Activated T-helper 2 cell treated with anti-CD3 and anti-CD28 coated beads, Interferon-gamma antibody, Interleukin-2, Interleukin-4, amounts not matched to agents 10 μg/mL and 5 μg/mL and 100 μg/mL, durations not matched to agents 14 hours and 24 hours and 36 hours (primary cell): ENCODE results near the gene ACKR1. TPM values are rescaled to one million over a fixed set of nuclear protein-coding genes. Genes with fewer than 3 reads are reported as not detected.

Source experiments
- DNase-seq: peaks from one replicate; pipeline ENCODE4 v3.0.0; 2021; ENCODE audit warnings: low spot score
- H3K27ac Mint-ChIP-seq: one replicate; pipeline ENCODE4 v1.8.0; 2021; ENCODE audit warnings: mixed read lengths
- H3K27me3 Mint-ChIP-seq: one replicate; pipeline ENCODE4 v1.8.0; 2021; ENCODE audit warnings: low read depth, mixed read lengths
- H3K36me3 Mint-ChIP-seq: one replicate; pipeline ENCODE4 v1.8.0; 2021; ENCODE audit warnings: low read depth, mixed read lengths
- H3K4me1 Mint-ChIP-seq: one replicate; pipeline ENCODE4 v1.8.0; 2021; ENCODE audit warnings: low read depth, mixed read lengths
- H3K4me3 Mint-ChIP-seq: one replicate; pipeline ENCODE4 v1.8.0; 2021; ENCODE audit warnings: low read depth, mild to moderate bottlenecking, moderate library complexity, mixed read lengths
- H3K9me3 Mint-ChIP-seq: one replicate; pipeline ENCODE4 v1.8.0; 2021; ENCODE audit warnings: mixed read lengths
- intact Hi-C: fragments of 100-400 bp; cut with micrococcal nuclease; formaldehyde crosslinking; loops from one replicate; pipeline ENCODE4 v1.15.1; 2023
- total RNA-seq: library from RNA; stranded (reverse); gene quantifications from 2 replicates; pipeline ENCODE4 v1.2.3, GENCODE V29; 2022

ACKR1 gene
- total RNA-seq, 1 donor from 2014 or later: not detected

DNA sequence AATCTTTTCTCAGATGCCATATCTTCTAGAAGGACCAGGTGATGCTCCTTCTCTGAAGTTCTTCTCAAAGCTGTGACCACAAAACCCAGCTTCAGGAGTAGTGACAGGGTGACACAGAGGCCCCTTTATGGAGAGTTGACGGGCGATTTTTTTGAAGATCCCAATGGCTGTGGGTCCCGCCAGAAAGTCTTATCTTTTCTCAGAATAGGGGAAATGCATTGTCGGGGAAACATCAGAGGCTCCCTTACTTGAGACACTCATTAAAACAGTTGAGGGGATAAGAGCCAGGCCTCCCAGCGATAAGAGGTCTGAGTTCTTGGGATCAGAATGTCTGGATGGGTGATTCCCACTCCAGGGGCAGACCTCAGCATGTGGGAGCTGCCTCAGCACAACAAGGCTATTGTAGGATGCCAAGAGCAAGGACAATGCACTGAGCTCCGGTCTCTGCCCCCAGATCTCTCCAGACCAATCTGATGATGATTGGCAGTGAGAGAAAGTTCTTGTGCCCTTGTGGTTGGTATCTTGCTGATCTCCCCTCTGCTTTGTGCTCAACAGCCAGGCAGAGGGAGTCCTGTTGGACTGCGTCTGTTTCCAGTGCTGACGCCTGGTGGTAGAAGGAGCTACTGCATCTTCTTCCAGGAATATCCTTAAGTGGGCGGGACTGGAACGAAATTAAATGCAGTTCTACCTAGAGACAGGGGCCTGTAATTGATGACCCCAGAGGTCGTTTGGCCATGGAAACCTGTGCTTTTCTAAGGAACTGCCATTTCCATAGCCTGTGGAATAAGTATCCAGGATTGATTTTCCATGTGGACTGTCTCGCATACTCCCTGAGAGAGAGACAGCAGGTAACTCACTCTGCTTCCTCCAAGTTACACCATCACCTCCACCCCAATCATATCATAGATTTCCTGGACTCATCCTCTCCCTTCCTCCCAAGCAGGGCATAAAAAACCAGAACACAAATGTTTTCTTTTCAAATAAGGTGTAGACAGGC, 6.8 kb upstream of the ACKR1 start:
- peaks cover 24% of the 10 kb centered on the region for H3K27me3 Mint-ChIP-seq
- intact Hi-C loops: loop anchor here (5.0 kb wide), 1 partner anchor 36 kb away; no protein-coding TSS in a partner anchor
- H3K4me1 Mint-ChIP-seq: no peaks in the 10 kb centered on the region
- H3K9me3 Mint-ChIP-seq: no peaks in the 10 kb centered on the region
- H3K4me3 Mint-ChIP-seq: no peak overlapping the region
- no peak overlapping the region for H3K27ac Mint-ChIP-seq
- DNase-seq: peak; percentile 28
- H3K36me3 Mint-ChIP-seq: no peaks in the 10 kb centered on the region

DNA sequence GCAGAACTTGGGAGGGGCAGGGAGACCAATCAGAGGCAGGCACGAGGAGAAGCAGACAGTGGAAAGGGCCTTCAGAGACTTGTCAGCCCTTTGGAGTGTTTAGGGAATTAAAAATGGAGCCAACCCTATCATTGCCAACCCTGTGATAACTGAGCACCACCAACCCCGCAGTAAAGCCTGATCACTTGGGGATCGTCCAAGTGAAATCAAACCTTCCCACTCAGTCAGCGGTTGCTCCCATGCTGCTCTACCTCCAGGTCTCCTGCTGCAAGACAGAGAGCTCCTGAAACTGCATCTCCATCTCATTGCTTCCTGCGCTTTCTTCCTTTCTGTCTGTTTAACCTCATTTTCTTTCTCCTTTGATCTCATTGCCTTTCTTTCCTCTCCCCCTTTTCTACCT, 4.8 kb upstream of the ACKR1 start:
- DNase-seq: no peak
- no peaks in the 10 kb centered on the region for H3K36me3 Mint-ChIP-seq
- H3K27me3 Mint-ChIP-seq: peaks cover 22% of the 10 kb centered on the region
- no peaks in the 10 kb centered on the region for H3K9me3 Mint-ChIP-seq
- intact Hi-C loops: loop anchor here (5.0 kb wide), 1 partner anchor 38 kb away; no protein-coding TSS in a partner anchor
- H3K4me3 Mint-ChIP-seq: no peak overlapping the region
- H3K27ac Mint-ChIP-seq: no peak overlapping the region
- H3K4me1 Mint-ChIP-seq: no peaks in the 10 kb centered on the region

DNA sequence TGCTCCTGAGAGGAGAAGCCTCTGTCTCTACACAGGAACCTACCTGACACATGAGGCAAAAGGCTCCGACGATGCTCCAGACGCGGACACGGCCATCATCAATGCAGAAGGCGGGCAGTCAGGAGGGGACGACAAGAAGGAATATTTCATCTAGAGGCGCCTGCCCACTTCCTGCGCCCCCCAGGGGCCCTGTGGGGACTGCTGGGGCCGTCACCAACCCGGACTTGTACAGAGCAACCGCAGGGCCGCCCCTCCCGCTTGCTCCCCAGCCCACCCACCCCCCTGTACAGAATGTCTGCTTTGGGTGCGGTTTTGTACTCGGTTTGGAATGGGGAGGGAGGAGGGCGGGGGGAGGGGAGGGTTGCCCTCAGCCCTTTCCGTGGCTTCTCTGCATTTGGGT, 3.9 kb upstream of the ACKR1 start:
- H3K27me3 Mint-ChIP-seq: peaks cover 22% of the 10 kb centered on the region
- DNase-seq: no peak
- no peak overlapping the region for H3K4me3 Mint-ChIP-seq
- H3K9me3 Mint-ChIP-seq: no peaks in the 10 kb centered on the region
- H3K4me1 Mint-ChIP-seq: no peaks in the 10 kb centered on the region
- H3K27ac Mint-ChIP-seq: no peak overlapping the region
- intact Hi-C loops: no loop called here
- H3K36me3 Mint-ChIP-seq: no peaks in the 10 kb centered on the region

DNA sequence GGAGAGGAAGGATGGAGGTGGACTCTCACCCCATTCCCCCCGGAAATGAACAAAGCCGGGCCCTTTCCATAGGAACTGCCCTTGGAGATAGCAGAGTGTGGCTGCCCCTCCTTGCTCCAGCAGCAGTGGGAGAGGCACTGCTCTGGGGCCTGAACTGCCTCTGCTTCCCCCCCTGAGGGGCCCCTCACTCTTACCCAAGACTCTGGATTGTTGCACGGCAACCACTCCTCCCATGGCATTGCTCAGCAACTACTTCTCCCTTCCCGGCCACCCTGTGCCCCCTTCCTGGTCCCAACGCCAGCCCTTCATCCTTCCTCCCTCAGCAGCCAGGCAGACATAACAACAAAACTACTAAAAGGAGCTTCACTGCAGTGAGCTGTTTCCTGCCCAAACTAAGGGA, 3.0 kb upstream of the ACKR1 start:
- no peak overlapping the region for H3K4me3 Mint-ChIP-seq
- no peaks in the 10 kb centered on the region for H3K36me3 Mint-ChIP-seq
- intact Hi-C loops: no loop called here
- no peaks in the 10 kb centered on the region for H3K9me3 Mint-ChIP-seq
- no peaks in the 10 kb centered on the region for H3K4me1 Mint-ChIP-seq
- no peak for DNase-seq
- H3K27me3 Mint-ChIP-seq: peaks cover 25% of the 10 kb centered on the region
- H3K27ac Mint-ChIP-seq: no peak overlapping the region

DNA sequence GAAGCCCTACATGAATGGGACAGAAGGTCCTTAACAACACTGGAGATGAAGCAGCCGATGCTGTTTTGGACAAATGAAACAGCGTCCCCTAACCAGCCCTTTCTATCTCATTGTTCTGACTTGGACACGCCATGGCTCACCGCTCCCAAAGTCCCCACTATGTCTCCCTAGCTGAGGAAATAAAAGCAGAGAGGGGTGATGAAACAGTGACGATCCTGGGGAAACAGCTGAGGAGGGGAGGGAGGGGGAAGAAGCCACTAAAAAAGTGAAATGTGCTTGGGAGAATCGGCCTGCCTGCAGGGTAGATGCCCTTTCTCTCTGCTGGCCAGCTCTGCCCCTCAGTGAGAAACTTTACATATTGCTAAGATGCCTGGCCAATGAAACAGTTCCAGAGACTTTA, 1.1 kb upstream of the ACKR1 start:
- Mint-ChIP-seq H3K27me3 (peaks cover 35% of the 10 kb centered on the region), H3K4me3 (no peak overlapping the region)

DNA sequence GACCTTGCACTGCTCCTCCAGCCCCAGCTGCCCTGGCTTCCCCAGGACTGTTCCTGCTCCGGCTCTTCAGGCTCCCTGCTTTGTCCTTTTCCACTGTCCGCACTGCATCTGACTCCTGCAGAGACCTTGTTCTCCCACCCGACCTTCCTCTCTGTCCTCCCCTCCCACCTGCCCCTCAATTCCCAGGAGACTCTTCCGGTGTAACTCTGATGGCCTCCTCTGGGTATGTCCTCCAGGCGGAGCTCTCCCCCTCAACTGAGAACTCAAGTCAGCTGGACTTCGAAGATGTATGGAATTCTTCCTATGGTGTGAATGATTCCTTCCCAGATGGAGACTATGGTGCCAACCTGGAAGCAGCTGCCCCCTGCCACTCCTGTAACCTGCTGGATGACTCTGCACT, 550 bp downstream of the ACKR1 start:
- DNase-seq: no peak
- H3K4me3 Mint-ChIP-seq: no peak overlapping the region
- H3K27me3 Mint-ChIP-seq: peaks cover 32% of the 10 kb centered on the region
- intact Hi-C loops: no loop called here
- no peaks in the 10 kb centered on the region for H3K9me3 Mint-ChIP-seq
- no peak overlapping the region for H3K27ac Mint-ChIP-seq
- no peaks in the 10 kb centered on the region for H3K36me3 Mint-ChIP-seq
- H3K4me1 Mint-ChIP-seq: peaks cover 2% of the 10 kb centered on the region

More for the DNA sequence above, 1.1 kb upstream of the ACKR1 start:
- intact Hi-C loops: no loop called here
- DNase-seq: no peak
- no peaks in the 10 kb centered on the region for H3K9me3 Mint-ChIP-seq
- H3K4me1 Mint-ChIP-seq: peaks cover 2% of the 10 kb centered on the region
- H3K27ac Mint-ChIP-seq: no peak overlapping the region
- no peaks in the 10 kb centered on the region for H3K36me3 Mint-ChIP-seq

DNA sequence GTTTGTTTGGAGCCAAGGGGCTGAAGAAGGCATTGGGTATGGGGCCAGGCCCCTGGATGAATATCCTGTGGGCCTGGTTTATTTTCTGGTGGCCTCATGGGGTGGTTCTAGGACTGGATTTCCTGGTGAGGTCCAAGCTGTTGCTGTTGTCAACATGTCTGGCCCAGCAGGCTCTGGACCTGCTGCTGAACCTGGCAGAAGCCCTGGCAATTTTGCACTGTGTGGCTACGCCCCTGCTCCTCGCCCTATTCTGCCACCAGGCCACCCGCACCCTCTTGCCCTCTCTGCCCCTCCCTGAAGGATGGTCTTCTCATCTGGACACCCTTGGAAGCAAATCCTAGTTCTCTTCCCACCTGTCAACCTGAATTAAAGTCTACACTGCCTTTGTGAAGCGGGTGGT, 1.4 kb downstream of the ACKR1 start:
- H3K27ac Mint-ChIP-seq: no peak overlapping the region
- intact Hi-C loops: no loop called here
- no peak for DNase-seq
- peaks cover 2% of the 10 kb centered on the region for H3K4me1 Mint-ChIP-seq
- H3K27me3 Mint-ChIP-seq: peaks cover 27% of the 10 kb centered on the region
- H3K36me3 Mint-ChIP-seq: no peaks in the 10 kb centered on the region
- no peaks in the 10 kb centered on the region for H3K9me3 Mint-ChIP-seq
- H3K4me3 Mint-ChIP-seq: no peak overlapping the region

DNA sequence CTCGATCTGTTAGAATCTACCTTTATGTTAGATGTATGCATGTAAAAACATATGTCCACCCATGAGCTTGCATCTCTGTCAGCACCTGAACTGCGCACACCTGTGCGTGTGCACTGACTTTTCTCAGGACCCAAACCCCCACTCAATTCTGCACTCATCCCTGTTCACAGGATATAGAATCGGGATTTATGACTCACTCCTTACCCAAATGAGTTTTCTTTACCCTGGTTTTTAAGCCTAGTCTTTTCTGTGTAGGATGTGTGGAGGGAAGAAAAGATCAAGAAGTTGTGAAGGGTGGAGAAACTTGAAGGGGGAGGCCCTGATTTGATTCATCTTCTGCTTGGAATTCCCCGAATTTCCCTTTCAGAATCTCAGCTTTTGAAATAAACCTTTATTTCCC, 2.4 kb downstream of the ACKR1 start:
- H3K27ac Mint-ChIP-seq: no peak overlapping the region
- H3K4me1 Mint-ChIP-seq: peaks cover 2% of the 10 kb centered on the region
- peaks cover 22% of the 10 kb centered on the region for H3K27me3 Mint-ChIP-seq
- H3K9me3 Mint-ChIP-seq: no peaks in the 10 kb centered on the region
- intact Hi-C loops: no loop called here
- no peak for DNase-seq
- no peaks in the 10 kb centered on the region for H3K36me3 Mint-ChIP-seq
- no peak overlapping the region for H3K4me3 Mint-ChIP-seq

DNA sequence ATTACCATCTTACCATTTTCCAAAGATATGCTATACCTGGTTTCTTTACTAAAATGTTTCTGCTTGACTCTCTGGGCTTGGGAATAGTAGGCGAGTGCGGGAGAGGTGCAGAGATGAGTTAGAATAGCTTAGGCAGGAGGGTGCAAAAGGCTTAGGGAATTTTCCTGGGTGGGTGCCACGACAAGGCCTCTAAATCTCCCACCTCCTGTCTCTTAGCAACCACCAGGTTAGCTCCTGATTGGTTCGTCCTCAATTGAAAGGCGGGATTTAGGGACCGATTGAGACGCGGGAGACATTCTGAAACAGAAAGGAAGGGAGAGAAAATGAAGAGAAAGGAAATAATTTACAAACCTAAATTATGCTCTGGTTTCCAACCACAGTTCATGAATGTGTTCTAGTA, 3.1 kb downstream of the ACKR1 start:
- no peak for DNase-seq
- H3K27ac Mint-ChIP-seq: no peak overlapping the region
- peaks cover 2% of the 10 kb centered on the region for H3K4me1 Mint-ChIP-seq
- no peaks in the 10 kb centered on the region for H3K9me3 Mint-ChIP-seq
- H3K4me3 Mint-ChIP-seq: no peak overlapping the region
- intact Hi-C loops: no loop called here
- H3K36me3 Mint-ChIP-seq: no peaks in the 10 kb centered on the region
- peaks cover 22% of the 10 kb centered on the region for H3K27me3 Mint-ChIP-seq

DNA sequence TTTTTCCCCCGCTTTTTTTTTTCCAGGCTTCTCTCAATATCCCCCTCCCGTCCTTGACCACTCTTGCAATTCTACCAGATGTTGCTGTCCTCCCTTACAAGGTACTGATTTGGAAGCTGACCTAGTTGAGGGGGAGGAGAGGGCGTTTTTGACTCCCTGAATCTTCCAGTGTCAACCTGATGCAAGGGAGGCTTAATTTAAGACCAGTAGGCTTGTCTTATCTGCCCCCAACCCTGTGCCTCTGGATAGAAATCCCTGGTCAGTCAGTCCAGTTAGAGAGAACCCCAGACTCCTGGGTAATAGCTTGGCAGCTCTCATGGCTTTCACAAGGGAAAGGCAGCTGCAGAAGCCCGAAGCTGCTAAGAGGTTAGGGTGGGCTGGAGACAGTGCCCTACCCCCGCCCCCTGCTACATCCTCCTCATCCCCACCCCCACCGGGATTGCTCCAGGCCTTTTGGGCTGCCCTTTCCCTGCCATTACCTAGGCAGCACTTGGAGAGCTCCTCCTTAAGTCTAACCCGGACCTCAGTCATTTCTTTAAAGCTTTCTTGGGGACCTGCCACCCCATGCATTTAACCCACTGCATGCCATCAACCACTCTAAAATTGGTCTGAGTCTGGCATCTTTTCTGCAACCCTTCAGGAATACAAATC, 3.6 kb downstream of the ACKR1 start:
- intact Hi-C loops: no loop called here
- H3K27me3 Mint-ChIP-seq: peaks cover 24% of the 10 kb centered on the region
- H3K36me3 Mint-ChIP-seq: no peaks in the 10 kb centered on the region

DNA sequence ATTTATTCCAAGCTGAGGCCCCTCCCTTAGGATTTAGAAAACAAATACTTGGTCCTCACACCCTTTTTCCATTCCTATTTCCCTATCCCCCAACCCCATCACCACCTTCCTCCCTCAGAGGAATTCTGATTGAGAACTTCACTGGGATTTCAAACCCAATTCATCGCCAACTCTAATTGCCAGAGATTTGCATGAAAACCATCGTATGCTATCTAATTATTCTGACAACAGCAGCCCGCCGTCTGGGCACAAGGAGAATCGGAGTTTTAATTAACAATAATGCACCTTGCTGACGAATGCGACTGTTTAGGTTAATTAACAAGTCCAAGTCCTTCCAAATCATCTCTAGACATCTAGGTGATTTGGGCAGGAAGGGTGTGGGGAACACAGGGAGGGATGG, 4.4 kb downstream of the ACKR1 start:
- Mint-ChIP-seq H3K36me3 (no peaks in the 10 kb centered on the region), H3K4me1 (peaks cover 3% of the 10 kb centered on the region), H3K9me3 (no peaks in the 10 kb centered on the region), H3K27me3 (peaks cover 26% of the 10 kb centered on the region), H3K27ac (no peak overlapping the region), H3K4me3 (no peak overlapping the region)
- DNase-seq: no peak
- intact Hi-C loops: no loop called here

More for the DNA sequence above, 3.6 kb downstream of the ACKR1 start:
- Mint-ChIP-seq H3K27ac (no peak overlapping the region), H3K4me1 (peaks cover 2% of the 10 kb centered on the region), H3K4me3 (no peak overlapping the region), H3K9me3 (no peaks in the 10 kb centered on the region)
- DNase-seq: no peak

DNA sequence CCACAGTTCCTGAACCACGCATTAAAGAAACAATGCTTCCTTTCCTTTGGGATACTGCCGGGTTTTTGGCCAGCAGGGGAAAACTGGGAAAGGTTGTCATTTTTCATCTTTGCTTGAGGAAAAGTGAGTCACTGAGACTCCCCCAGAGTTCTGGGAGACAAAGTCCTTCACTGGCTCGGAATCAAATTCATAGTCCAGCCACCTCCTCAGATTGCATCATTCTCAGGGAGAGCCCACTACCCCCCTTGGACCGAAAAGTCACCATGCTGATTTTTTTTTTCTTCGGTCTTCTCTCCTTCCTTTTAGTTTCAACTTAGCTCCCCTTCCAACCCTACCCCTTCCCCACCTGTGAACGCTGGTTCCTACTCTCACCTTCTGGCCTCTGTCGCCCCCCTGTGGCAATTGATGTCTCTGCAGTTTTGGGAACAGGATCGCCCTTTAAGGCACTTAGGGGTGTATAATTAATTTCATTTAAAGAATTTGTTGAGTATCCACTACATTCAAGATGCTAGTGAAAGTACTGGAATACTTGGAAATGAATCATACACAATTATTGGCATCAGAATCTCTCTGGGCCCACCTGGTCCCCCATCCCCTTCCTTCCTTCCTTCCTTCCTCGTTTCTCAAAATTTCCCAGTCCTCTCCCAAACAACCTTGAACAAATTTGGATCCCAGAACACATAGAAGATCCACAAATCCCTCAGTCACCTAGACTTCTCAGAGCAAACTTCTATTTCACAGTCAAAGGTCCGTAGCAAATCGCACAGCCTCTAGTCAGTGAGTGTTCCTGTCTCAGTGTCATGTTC, 6.9 kb downstream of the ACKR1 start:
- intact Hi-C loops: loop anchor here (1.0 to 5.0 kb wide), 2 partner anchors 50 to 79 kb away; no protein-coding TSS in a partner anchor
- Mint-ChIP-seq H3K4me1 (peaks cover 4% of the 10 kb centered on the region), H3K27ac (no peak overlapping the region), H3K27me3 (peaks cover 25% of the 10 kb centered on the region), H3K36me3 (no peaks in the 10 kb centered on the region), H3K9me3 (no peaks in the 10 kb centered on the region), H3K4me3 (no peak overlapping the region)
- peak; percentile 18 for DNase-seq
